ENCODE results near the gene CCDC85C.

DNA sequence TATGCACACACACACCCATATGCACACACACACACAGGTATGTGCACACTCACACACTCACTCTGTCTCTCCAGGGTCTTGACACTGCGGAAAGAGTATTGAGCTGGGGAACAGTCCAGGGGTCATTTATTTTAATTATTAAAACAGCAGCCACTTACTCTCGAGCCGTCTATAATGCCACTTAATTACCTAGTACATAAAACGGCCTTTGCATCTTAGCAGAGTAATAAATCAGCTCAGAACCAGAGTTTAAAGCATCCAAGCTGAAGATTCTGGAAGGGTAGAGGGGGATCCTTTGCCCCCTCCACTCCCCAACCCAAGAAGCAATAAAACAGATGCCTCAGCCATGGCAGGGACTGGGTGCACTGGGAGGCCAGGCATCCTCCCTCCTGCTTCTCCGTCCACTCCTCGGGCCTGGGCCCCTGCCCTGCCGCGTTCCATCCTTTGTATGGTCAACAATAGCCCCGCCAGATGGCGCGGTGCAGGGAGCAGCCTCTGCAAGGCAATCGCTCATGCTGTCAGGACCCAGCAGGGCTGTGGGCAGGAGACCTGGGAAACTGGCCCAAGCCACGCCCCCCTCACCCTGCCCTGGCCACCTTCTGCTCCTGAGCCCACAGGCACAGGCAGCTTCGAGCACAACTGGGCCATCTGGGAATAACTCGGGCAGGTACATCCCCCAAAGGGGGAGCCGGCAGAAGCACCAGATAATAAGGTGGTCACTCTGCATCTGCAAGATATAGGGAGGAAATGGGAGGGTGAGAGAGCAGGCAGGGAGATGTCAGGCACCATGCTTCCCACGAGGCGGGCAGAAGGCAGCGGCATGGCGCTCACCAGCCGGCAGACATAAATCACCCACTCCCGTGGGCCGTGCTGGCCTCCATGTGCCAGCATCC, 40.9 kb downstream of the CCDC85C start:
- TF ChIP-seq, protein P1, sequence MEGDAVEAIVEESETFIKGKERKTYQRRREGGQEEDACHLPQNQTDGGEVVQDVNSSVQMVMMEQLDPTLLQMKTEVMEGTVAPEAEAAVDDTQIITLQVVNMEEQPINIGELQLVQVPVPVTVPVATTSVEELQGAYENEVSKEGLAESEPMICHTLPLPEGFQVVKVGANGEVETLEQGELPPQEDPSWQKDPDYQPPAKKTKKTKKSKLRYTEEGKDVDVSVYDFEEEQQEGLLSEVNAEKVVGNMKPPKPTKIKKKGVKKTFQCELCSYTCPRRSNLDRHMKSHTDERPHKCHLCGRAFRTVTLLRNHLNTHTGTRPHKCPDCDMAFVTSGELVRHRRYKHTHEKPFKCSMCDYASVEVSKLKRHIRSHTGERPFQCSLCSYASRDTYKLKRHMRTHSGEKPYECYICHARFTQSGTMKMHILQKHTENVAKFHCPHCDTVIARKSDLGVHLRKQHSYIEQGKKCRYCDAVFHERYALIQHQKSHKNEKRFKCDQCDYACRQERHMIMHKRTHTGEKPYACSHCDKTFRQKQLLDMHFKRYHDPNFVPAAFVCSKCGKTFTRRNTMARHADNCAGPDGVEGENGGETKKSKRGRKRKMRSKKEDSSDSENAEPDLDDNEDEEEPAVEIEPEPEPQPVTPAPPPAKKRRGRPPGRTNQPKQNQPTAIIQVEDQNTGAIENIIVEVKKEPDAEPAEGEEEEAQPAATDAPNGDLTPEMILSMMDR (IDR thresholded peaks at IDR 0.05): peak; percentile 64
- TF ChIP-seq FOSL2 (IDR thresholded peaks at IDR 0.05; ENCODE audit: borderline replicate concordance, low read depth): no peak
- no peak for TF ChIP-seq POLR2AphosphoS5 (IDR thresholded peaks at IDR 0.05; ENCODE audit: low read depth, low read length)
- TF ChIP-seq, protein P2, sequence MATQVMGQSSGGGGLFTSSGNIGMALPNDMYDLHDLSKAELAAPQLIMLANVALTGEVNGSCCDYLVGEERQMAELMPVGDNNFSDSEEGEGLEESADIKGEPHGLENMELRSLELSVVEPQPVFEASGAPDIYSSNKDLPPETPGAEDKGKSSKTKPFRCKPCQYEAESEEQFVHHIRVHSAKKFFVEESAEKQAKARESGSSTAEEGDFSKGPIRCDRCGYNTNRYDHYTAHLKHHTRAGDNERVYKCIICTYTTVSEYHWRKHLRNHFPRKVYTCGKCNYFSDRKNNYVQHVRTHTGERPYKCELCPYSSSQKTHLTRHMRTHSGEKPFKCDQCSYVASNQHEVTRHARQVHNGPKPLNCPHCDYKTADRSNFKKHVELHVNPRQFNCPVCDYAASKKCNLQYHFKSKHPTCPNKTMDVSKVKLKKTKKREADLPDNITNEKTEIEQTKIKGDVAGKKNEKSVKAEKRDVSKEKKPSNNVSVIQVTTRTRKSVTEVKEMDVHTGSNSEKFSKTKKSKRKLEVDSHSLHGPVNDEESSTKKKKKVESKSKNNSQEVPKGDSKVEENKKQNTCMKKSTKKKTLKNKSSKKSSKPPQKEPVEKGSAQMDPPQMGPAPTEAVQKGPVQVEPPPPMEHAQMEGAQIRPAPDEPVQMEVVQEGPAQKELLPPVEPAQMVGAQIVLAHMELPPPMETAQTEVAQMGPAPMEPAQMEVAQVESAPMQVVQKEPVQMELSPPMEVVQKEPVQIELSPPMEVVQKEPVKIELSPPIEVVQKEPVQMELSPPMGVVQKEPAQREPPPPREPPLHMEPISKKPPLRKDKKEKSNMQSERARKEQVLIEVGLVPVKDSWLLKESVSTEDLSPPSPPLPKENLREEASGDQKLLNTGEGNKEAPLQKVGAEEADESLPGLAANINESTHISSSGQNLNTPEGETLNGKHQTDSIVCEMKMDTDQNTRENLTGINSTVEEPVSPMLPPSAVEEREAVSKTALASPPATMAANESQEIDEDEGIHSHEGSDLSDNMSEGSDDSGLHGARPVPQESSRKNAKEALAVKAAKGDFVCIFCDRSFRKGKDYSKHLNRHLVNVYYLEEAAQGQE (IDR thresholded peaks at IDR 0.05; ENCODE audit: low read depth, low read length): peak; percentile 54; the same call in 1 of the 2 replicates
- TF ChIP-seq YY1 (IDR thresholded peaks at IDR 0.05; ENCODE audit: low read depth): no peak
- peak; percentile 84; the same call in 1 of the 2 replicates for TF ChIP-seq SIN3A (IDR thresholded peaks at IDR 0.05; ENCODE audit: borderline replicate concordance, low read depth, low read length)
- TF ChIP-seq RFX5 (IDR thresholded peaks at IDR 0.05; ENCODE audit: low read length): no peak
- TF ChIP-seq NRF1 (IDR thresholded peaks at IDR 0.05; ENCODE audit: low read depth, low read length): no peak
- TF ChIP-seq TAF1 (IDR thresholded peaks at IDR 0.05; ENCODE audit: borderline replicate concordance, low read depth, low read length): no peak
- peak; percentile 70 for TF ChIP-seq RAD21 (IDR thresholded peaks at IDR 0.05; ENCODE audit: low read length)
- peak; percentile 87 for TF ChIP-seq MXI1 (IDR thresholded peaks at IDR 0.05; ENCODE audit: low read depth, low read length)
- TF ChIP-seq NFIC (IDR thresholded peaks at IDR 0.05; ENCODE audit: borderline replicate concordance): peak; percentile 65
